Ammon's horn (tissue), 1 donor: ENCODE data around the gene ZNF322.
"Not testable (repeated sequence)": the region's sequence is repeated elsewhere in the genome, so short reads cannot be mapped to it uniquely, and the experiment has no call there.

Source experiments
- DNase-seq: peaks from one replicate; pipeline ENCODE4 v3.0.0-alpha.2; 2016; ENCODE audit warnings: low spot score

ZNF322 gene, protein sequence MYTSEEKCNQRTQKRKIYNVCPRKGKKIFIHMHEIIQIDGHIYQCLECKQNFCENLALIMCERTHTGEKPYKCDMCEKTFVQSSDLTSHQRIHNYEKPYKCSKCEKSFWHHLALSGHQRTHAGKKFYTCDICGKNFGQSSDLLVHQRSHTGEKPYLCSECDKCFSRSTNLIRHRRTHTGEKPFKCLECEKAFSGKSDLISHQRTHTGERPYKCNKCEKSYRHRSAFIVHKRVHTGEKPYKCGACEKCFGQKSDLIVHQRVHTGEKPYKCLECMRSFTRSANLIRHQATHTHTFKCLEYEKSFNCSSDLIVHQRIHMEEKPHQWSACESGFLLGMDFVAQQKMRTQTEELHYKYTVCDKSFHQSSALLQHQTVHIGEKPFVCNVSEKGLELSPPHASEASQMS

DNA sequence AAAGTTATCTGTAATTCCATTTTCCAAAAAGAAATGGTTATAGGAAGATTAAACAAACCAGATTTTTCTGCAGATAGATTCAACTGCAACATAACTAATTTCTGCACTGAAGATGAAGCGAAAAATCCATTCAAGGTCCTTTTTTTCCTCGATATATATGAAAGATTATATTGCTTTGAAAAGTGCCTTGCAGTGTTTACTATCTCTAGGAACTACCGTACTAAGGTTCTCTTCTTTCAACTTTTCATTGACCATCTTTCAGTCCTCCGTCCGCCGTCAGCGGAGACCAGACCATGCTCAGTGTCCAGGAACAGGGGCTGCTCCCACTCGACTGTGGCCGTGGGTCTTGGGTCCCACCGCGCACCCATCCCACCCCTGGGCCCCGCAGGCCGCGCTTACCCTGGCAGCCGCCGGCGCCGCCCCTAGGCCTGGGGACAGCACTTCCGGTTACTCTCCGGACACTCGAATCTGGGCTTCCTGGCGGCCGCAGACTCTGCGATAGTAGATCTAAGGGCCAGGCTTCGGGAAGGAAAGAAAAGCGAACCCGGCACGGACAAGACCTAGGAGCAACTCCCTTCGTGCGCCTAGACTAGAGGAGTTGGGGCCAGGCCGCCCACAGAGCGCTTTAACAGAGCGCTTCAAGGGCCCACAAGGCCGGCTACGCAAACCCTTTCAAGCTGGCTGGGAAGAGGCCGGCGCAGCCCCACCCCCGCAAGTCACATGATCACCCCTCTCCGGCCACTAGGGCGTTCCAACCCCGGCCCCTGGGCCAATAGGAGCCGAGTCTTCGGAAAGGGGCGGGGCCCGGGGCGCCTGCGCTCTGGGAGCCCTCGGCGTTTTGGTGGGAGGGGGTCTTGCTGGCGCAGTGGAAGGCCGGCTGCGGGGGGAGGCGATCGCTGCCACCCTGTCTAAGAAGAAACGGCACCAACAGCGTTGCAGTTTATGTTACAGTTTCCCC lies at the start of gene ZNF322:
TSS of gene ZNF322 (minus strand) at position 705 of the 958 bp plus-strand sequence. CDS start 21,193 bp downstream, outside the sequence.
- peak; percentile 95 for DNase-seq

DNA sequence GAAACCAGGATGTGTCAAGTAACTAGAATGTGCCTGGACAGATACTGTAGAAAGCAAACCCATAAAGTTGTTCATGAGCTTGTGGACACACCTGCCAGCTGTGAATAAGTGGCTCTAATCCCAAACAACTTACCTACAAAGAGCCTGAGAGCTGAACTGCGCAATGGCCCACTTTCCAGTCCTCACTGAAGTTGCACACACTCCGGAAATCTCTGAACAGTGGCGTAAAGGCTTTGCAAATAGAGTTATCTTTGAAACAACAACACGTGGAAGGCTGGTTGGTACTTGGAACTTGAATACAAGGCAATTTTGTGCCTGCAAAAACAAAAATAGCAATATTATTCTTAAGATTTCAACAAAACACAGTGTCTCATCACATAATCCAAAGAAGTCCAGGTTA lies 46.2 kb upstream of the ZNF322 start:
- DNase-seq: not testable (repeated sequence)

DNA sequence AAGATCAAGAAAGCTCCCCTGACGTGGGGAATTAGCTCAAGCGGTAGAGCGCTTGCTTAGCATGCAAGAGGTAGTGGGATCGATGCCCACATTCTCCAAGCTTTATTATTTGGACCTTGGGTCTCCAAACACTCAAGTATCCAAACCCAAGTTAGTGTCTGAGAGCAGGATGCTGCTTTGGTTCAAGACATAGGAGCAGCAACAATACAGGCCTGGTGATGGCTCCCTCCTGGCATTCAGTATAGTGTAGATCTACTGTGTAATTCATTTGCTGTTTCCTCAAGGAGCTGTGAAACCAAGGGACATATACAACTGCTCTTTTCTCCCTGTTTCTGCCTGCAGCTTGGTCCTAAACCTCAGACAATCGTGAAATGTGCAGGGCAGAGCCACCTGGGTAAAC lies 45.8 kb upstream of the ZNF322 start:
- DNase-seq: not testable (repeated sequence)

DNA sequence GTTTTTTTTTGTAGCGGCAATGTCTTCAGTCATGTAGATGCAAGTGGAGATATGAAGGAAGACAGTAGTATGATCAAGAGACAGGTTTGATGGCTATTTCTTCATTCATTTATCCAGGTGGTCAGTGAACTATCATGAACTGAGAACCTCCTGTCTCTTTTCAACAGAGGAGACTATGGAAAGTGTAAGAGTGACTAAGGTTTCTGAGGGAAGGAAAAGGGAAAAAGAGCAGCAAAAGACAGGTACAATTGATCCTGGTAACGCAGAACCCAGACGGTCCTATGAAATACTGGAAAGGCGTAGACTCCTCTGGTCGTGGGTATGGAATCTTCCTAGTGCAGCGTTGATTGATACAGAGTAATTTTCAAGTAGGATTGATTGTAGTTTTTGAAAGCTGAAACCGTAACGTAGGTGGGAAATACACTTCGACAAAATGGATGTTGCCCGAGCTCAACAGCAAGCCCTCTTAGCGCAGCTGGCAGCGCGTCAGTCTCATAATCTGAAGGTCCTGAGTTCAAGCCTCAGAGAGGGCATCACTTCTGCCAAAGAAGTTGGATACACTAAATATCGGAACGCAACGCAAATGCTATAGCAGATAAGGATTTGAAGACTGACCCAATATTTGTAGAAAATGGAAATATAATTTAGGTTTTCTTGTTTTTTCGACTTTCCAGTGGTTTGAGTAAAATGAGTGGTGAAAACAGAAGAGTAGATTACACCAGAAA lies 41.6 kb upstream of the ZNF322 start:
- DNase-seq: not testable (repeated sequence)

DNA sequence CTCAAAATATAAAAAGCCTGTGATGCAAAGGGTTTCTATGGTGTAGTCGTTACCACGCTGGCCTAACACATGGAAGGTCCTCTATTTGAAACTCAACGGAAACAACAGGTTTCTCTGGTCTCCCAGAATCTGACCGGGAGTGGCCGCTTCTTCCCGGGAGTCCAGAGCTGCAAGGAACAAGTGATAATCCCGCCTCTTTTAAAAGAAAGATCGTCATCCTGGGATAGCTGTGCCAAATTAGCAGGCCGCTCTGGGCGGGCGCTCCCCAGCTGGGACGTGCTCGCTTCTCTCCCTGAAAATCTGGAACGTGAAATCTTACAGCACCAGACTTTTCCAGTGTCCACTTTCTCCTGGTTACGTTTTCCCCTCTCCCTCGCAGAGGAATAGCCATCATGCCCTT lies 38.0 kb upstream of the ZNF322 start:
- not testable (repeated sequence) for DNase-seq

DNA sequence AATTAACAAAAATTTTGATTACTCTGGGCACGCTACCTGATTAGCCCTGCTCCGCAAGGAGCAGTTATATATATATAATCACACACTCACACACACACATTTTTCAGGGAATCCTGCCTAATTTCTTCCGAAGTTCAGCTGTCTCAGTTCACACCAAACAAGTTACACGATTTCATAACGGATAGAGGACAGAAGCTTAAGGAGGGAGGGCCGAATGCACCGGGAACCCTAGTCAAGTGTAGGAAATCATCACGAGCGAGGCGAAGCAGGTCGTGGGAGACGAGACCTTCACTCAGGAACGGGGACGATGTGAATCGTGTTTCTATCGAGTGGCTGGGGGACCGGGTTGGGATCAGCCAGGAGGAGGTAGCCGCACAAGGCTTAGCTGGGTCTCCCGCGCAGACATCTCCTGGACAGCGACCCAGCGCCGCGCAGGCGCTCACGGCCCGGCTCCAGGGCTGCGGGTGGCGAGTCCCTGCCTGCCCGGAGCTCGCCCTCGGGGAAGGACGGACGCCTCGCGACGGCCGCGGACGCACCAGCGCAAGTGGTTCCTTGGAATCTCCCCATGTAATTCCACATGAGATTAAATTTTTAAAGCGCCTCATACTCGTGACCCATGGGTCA lies 29.9 kb upstream of the ZNF322 start:
- DNase-seq: not testable (repeated sequence)

DNA sequence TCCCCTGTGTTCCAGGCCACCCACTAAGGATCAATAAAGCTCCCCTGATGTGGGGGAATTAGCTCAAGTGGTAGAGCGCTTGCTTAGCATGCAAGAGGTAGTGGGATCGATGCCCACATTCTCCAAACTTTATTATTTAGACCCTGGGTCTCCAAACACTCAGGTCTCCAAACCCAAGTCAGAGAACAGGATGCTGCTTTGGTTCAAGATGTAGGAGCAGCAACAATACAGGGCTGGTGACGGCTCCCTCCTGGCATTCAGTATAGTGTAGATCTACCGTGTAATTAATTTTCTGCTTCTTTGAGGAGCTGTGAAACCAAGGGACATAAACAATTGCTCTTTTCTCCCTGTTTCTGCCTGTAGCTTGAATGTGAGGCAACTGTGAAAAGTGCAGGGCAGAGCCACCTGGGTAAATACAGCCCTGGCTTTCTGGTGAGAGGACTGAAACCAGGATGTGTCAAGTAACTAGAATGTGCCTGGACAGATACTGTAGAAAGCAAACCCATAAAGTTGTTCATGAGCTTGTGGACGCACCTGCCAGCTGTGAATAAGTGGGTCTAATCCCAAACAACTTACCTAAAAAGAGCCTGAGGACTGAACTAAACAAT lies 23.0 kb upstream of the ZNF322 start:
- not testable (repeated sequence) for DNase-seq

DNA sequence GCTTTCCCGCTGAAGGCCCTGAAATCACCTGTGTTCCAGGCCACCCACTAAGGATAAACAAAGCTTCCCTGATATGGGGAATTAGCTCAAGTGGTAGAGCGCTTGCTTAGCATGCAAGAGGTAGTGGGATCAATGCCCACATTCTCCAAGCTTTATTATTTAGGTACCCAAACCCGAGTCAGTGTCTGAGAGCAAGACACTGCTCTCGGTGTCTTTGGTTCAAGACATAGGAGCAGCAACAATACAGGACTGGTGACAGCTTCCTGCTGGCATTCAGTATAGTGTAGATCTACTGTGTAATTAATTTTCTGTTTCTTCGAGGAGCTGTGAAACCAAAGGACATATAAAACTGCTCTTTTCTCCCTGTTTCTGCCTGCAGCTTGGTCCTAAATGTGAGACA lies 13.7 kb upstream of the ZNF322 start:
- DNase-seq: not testable (repeated sequence)

DNA sequence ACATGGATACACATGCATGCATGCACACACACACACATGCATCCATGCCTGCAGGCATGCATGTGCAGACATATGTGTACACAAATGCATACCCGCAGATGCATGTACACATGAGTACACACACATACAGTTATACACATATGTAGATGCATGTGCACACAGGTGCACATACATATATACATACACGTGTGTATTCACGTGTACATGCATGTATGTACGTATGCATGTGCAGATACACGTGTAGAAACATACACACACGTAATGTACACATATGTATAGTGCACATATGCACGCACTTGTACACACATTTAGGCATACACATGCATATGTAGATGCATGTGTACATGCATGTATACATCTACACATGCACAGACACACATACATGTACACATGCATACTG lies 11.0 kb upstream of the ZNF322 start:
- not testable (repeated sequence) for DNase-seq

DNA sequence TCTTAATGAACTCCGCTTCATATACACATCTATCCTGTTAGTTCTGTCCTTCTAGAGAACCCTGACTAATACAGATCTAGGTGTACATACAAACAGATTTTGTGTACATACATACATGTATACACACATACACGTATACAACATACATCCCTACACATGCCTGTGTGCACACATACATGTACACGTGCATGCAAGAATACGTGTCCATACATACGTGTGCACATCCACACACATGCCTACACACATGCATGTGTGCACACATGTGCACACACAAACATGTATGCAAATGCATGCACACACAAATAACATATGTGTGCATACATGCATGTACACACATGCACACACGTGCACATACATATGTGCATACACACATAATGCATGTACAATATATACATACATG lies 10.5 kb upstream of the ZNF322 start:
- not testable (repeated sequence) for DNase-seq

DNA sequence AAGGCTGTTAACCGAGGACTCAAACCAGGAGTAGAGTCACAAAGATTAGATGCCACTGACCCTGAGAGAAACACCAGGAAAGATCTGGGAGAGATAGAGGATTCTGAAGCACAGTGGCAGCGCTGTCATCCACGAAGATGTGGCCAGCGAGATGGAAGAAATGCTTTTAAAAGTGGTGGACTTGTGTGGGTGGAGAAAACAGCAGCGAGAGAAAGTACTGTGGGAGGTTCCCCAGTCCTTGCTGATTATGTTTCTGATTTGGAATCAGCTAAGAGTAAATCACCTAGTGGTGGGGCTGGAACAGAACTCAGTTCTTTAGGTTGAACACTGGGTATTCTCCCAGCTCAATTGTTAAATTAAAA lies 435 bp upstream of the ZNF322 start:
- no peak for DNase-seq

DNA sequence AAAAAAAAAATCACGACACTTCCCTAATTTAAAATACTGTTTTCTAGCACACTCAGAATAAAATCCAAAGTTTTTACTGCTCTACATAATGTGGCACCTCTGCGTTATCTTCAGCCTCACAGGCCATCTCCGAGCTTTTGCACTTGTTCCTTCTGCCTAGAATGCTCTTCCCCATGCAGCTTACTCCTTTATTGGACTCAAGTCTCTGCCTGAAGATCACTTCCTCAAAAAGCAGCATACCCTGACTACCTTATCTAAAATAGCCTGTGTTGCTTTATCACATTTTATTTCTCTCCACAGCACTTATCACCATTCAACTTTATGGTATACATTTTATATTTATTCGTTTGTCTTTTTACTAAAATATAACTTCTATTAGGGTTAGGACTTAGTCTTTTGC lies 2.3 kb downstream of the ZNF322 start:
- peak; percentile 9 for DNase-seq

DNA sequence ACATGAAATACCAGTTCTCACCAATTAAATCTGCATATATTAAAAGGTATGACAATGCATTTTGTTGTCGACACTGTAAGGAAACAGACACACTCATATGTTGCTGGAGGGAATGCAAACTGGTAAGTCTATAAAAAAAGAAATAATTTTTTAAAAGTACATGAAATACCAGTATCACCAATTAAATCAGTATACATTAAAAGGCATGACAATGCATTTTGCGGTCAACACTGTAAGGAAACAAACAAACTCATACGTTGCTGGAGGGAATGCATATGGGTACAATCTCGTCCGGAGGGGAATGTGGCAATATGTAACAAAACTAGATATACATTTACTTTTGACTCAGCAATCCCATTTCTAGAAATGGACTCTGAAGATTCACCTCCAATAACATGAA lies 6.5 kb downstream of the ZNF322 start:
- DNase-seq: no peak

DNA sequence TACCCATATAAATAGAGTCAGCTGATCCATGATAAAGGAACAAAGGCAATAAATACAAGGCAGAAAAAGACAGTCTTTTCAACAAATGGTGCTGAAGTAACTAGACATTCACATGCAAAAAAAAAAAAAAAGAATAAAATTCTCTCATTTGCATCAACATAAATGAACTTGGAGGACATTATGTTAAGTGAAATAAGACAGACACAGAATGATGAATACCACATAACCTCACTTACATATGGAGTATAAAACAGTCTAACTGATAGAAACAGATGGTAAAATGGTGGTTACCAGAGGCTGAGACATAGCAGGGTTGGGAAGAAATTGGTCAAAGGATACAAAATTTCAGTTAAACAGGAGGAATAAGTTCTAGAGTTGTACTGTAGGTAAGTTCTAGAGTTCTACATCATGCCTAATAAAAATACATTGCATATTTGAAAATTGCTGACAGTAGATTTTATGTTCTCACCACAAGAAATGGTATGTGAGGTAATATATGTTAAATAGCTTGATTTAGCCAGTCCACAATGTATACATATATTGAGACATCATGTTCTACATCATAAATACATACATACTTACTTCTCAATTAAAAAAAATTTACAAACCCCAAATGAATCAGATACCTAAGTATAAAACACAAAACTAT lies 8.3 kb downstream of the ZNF322 start:
- DNase-seq: no peak

DNA sequence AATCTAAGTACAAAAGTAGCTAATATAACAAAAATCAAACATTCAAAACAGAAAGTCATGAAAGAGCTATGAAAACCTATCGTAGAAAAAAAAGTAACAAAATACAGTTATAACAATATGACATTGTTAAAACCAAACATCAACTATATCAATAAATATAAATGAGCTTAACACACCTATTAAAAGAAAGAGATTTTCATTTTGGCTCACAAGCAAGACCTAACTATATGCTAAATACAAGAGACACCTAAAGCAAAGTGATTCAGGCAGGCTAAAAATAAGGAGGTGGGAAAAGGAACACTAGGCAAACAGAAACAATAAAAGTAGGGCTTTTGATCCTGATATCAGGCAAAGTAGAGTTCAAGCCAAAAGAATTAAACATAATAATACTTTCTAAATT lies 13.5 kb downstream of the ZNF322 start:
- DNase-seq: no peak

DNA sequence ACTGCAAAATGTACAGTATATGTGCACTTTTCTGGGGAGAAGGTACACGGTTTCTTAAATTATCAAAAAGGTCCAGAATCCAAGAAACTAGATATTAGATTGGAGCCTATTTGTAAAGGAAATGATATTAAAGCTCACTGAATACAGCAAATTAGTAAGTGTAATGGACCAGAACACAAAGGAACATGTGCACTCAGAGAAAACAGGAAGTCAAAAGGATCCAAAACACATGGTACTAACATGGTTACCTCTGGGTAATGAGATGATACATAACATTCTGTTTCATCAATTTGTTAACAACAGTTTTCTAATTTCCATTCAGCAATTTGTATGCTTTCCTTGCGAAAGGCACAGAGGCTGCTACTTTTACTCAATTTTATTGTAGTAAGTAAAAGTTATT lies 18.7 kb downstream of the ZNF322 start:
- no peak for DNase-seq

DNA sequence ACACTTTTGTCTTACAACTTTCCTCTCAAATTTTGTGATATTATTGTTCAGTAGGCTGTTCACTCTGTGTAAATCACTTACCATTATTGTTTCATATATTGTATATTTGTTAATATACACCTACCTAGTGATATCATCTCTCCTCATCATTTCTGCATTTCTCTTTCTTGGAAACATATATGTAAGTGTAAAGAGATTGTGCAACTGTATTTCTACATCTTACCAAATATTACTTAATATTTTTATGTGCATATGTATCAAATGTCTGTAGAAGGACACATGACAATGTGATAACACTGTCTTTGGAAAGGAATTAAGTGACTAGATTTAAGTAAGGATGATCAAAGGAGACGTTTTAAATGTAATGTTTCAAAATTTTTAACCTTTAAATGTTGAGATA lies 30.2 kb downstream of the ZNF322 start:
- DNase-seq: no peak

DNA sequence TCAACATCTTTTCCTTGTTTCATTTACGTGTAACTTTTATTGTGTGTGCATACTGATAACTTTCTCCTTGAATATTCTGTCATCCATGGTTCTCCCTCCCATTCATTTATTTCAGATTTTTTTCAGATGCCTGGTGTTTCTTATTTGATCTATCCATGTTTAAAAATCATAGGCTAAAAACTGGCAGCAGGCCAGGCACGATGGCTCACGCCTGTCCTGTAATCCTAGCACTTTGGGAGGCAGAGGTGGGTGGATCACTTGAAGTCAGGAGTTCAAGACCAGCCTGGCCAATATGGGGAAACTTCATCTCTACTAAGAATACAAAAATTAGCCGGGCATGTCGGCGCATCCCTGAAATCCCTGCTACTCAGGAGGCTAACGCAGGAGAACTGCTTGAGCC lies 31.7 kb downstream of the ZNF322 start:
- DNase-seq: no peak

DNA sequence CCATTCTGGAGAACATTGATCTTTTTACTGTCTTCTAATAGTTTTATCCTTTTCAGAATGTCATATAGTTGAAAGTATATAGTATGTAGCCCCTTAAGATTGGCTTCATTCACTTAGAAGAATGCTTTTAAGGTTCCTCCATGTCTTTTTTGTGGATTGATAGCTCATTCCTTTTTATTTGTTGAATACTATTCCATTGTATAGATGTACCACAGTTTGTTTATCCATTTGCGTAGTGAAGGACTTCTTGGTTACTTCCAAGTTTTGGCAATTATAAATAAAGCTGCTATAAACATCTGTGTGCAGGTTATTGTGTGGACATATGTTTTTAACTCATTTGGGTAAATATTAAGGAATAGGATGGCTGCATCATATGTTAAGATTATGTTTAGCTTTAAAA lies 35.0 kb downstream of the ZNF322 start:
- DNase-seq: no peak

DNA sequence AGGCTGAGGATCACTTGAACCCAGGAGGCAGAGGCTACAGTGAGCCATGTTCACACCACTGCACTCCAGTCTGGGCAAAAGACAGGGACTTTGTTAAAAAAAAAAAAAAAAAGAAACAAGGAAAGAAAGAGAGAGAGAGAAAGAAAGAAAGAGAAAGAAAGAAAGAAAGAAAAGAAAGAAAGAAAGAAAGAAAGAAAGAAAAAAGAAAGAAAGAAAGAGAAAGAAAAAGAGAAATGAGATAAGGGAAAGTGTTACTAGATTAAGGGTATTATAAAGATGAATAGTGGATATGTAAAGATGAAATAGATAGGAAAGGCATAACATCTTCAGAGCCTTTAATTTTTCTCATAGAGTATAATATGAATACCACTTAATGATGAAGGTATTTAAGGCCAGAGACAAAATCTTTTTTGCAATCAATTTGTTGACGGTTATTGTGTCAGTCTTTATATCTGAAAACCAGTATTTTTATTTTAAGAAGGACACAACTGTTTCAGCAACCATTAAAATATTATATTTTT lies 36.1 kb downstream of the ZNF322 start:
- no peak for DNase-seq
